Fibroblast of lung (primary cell): Measurements from ENCODE around the gene CENPU. TPM values are rescaled to one million over a fixed set of nuclear protein-coding genes. Genes with fewer than 3 reads are reported as not detected.

Source experiments
- DNase-seq, 2 donors: peaks; one replicate each; pipeline versions ENCODE4 v3.0.0 to v3.0.0-alpha.2; 2010; ENCODE audit warnings: low read depth in 2 of 2
- H2AFZ ChIP-seq: 2 replicates; pipeline ENCODE4 v1.5.1; 2012; ENCODE audit warnings: low read length, control low read depth, inconsistent platforms
- H3K27ac ChIP-seq: 2 replicates; pipeline ENCODE4 v1.5.1; 2011; ENCODE audit warnings: low read length, control low read depth; ENCODE audit not compliant: insufficient read depth
- H3K27me3 ChIP-seq: 2 replicates; pipeline ENCODE4 v1.5.1; 2011; ENCODE audit warnings: mild to moderate bottlenecking, low read length; ENCODE audit not compliant: control insufficient read depth, insufficient read depth
- H3K36me3 ChIP-seq: 2 replicates; pipeline ENCODE4 v1.5.1; 2011; ENCODE audit warnings: low read length; ENCODE audit not compliant: control insufficient read depth, insufficient read depth
- H3K4me1 ChIP-seq: 2 replicates; pipeline ENCODE4 v1.5.1; 2011; ENCODE audit warnings: low read length; ENCODE audit not compliant: control insufficient read depth, insufficient read depth; ENCODE audit errors: extremely low read depth
- H3K4me2 ChIP-seq: 2 replicates; pipeline ENCODE4 v1.5.1; 2011; ENCODE audit warnings: low read length, control low read depth; ENCODE audit not compliant: insufficient read depth; ENCODE audit errors: extremely low read depth
- H3K4me3 ChIP-seq, 4 experiments: fragments of 200-600 bp in 1 of 4; sonication (generic) in 1 of 4; replicated peaks in 1 of 4; 2 replicates each; pipeline ENCODE4 v1.5.1; 2011 to 2016; ENCODE audit warnings: low read length in 4 of 4, low read depth in 3 of 4, mild to moderate bottlenecking in 3 of 4, control low read depth in 2 of 4, inconsistent platforms in 1 of 4, mixed read lengths in 1 of 4; ENCODE audit not compliant: insufficient read depth in 1 of 4; ENCODE audit errors: control extremely low read depth in 1 of 4
- H3K79me2 ChIP-seq: 2 replicates; pipeline ENCODE4 v1.5.1; 2012; ENCODE audit warnings: mild to moderate bottlenecking, low read length, inconsistent platforms; ENCODE audit not compliant: control insufficient read depth, insufficient read depth
- H3K9ac ChIP-seq: 2 replicates; pipeline ENCODE4 v1.5.1; 2011; ENCODE audit warnings: mild to moderate bottlenecking, low read length, control low read depth; ENCODE audit not compliant: insufficient read depth
- H3K9me3 ChIP-seq: 2 replicates; pipeline ENCODE4 v1.5.1; 2012; ENCODE audit warnings: low read depth, low read length; ENCODE audit not compliant: control insufficient read depth, insufficient read depth
- H4K20me1 ChIP-seq: 2 replicates; pipeline ENCODE4 v1.5.1; 2011; ENCODE audit warnings: low read length; ENCODE audit not compliant: control insufficient read depth, insufficient read depth; ENCODE audit errors: extremely low read depth
- EZH2 ChIP-seq: IDR thresholded peaks from 2 replicates; pipeline ENCODE4 v1.5.1; 2012; ENCODE audit warnings: low read length, control low read depth, mild to moderate bottlenecking; ENCODE audit errors: missing control alignments
- polyA plus RNA-seq, 2 donors: library from polyadenylated mRNA; depleted of rRNA in 1 of 2; stranded (reverse) in 1 of 2; unstranded in 1 of 2; fragments of >200 nt; gene quantifications; 2 replicates each; pipeline ENCODE4 v1.2.1, GENCODE V29; 2011 to 2012; ENCODE audit warnings: missing spikeins in 1 of 2
- total RNA-seq: library from RNA; depleted of rRNA; stranded (reverse); fragments of >200 nt; gene quantifications from 2 replicates; pipeline ENCODE4 v1.2.1, GENCODE V29; 2014
- TF ChIP-seq, protein P1 (sequence below), 2 donors: IDR thresholded peaks in 1 of 2; conservative IDR thresholded peaks in 1 of 2; 1 replicate in 1 of 2; 2 replicates in 1 of 2; pipeline ENCODE4 v1.5.1; 2011 to 2012; ENCODE audit warnings: low read length in 2 of 2, control low read depth in 1 of 2, inconsistent platforms in 1 of 2, low read depth in 1 of 2, mild to moderate bottlenecking in 1 of 2

CENPU gene
- total and polyA plus RNA-seq, 2 donors (not counting 1 experiment from before 2014, with no cell fraction given) = 6.4 to 15.5 TPM

DNA sequence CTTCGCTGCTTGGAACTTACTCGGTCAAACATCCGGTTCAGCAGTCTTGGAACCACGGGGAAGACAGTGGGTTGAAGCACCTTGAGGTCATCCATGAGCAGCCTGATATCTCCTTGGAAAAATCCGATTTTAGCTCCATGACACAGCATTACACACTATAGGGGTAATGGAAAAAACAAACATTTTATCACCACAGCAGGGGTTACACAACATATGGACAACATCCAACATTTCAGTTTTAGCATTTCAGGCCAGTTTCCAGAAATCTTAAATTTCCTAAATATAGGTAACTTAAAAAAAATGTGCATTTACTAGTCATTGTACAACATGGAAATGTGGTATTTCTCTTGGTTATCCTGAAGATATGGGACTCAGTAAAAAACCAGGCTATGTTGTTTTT lies 34.4 kb upstream of the CENPU start:
- no peaks in the 10 kb centered on the region for H3K9me3 ChIP-seq
- no peak overlapping the region for H3K9ac ChIP-seq
- no peaks in the 10 kb centered on the region for H3K79me2 ChIP-seq
- no peak for TF ChIP-seq EZH2
- TF ChIP-seq, protein P1, sequence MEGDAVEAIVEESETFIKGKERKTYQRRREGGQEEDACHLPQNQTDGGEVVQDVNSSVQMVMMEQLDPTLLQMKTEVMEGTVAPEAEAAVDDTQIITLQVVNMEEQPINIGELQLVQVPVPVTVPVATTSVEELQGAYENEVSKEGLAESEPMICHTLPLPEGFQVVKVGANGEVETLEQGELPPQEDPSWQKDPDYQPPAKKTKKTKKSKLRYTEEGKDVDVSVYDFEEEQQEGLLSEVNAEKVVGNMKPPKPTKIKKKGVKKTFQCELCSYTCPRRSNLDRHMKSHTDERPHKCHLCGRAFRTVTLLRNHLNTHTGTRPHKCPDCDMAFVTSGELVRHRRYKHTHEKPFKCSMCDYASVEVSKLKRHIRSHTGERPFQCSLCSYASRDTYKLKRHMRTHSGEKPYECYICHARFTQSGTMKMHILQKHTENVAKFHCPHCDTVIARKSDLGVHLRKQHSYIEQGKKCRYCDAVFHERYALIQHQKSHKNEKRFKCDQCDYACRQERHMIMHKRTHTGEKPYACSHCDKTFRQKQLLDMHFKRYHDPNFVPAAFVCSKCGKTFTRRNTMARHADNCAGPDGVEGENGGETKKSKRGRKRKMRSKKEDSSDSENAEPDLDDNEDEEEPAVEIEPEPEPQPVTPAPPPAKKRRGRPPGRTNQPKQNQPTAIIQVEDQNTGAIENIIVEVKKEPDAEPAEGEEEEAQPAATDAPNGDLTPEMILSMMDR (conservative IDR thresholded peaks at IDR 0.05 in 1 of 2, IDR thresholded peaks at IDR 0.05 in 1 of 2; ENCODE audit: low read depth in 1 of 2, low read length in 2 of 2) = no peak
- no peaks in the 10 kb centered on the region for H3K4me1 ChIP-seq
- no peak overlapping the region for H3K27ac ChIP-seq
- DNase-seq = no peak
- H3K4me3 ChIP-seq = no peak overlapping the region
- no peaks in the 10 kb centered on the region for H4K20me1 ChIP-seq
- H2AFZ ChIP-seq = no peak overlapping the region
- no peak overlapping the region for H3K4me2 ChIP-seq
- H3K36me3 ChIP-seq = peaks cover 5% of the 10 kb centered on the region
- H3K27me3 ChIP-seq = no peaks in the 10 kb centered on the region

DNA sequence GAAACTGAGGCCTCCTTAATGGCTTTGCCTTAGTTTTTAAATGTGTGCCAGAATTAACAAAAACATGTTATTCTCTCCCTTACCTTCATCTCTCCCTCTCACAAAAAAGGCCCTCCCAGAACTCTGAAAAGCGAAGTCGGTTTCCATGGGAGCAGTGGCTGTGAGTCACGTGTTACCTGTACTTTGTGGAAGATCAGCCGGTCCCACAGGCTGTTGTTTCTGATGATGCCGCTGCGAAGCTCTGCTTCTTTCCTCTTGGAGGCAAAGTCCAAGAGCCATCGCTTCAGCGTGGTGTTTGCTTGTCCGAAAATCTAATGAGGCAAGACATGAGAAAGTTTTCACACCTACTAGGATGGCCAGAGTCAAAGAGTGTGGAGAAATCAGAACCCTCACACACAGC lies 32.5 kb upstream of the CENPU start:
- no peak overlapping the region for H3K4me2 ChIP-seq
- H2AFZ ChIP-seq = no peak overlapping the region
- H3K9me3 ChIP-seq = no peaks in the 10 kb centered on the region
- no peaks in the 10 kb centered on the region for H3K4me1 ChIP-seq
- DNase-seq = no peak
- TF ChIP-seq EZH2 = no peak
- TF ChIP-seq, protein P1 (conservative IDR thresholded peaks at IDR 0.05 in 1 of 2, IDR thresholded peaks at IDR 0.05 in 1 of 2; ENCODE audit: low read depth in 1 of 2, low read length in 2 of 2) = no peak
- no peaks in the 10 kb centered on the region for H3K27me3 ChIP-seq
- no peak overlapping the region for H3K9ac ChIP-seq
- no peak overlapping the region for H3K27ac ChIP-seq
- H3K36me3 ChIP-seq = peaks cover 5% of the 10 kb centered on the region
- no peaks in the 10 kb centered on the region for H4K20me1 ChIP-seq
- no peaks in the 10 kb centered on the region for H3K79me2 ChIP-seq
- H3K4me3 ChIP-seq = no peak overlapping the region

DNA sequence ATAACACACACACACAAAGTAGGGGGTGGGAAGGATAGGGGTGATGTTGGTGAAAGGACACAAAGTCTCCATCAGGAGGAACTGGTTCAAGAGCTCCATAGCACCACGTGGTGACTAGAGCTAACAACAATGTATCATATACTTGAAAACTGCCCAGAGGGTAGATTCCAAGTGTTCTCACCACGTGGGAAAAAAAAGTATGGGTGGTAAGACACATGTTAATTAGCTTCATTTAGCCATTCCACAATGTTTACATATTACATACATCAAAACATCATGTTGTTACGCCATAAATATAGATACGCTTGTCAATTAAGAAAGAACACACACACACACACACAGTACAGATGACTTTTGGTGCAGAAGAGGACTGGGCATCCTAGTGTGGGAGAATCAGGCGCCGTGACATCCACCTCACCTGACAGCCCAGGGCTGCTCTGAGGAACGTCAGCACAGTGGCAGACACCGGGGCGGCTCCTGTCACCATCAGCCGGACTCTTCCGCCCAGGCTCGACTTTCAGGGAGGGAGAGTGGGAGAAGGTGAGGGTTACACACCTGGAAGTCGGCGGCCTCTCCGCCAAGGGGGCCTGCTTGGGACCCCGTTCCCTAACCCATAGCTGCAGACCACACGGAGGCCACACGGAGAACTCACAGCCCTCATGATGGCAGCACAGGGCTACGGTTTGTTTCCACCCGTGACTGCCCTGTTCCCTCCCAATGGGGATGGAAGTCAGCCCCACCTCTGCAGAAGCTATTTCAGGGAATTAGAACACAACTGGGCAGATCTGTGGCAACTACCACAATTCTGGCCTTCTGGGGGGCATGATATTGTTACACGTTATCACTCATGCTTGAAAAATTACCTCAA lies 31.8 kb upstream of the CENPU start:
- Histone ChIP-seq H3K27me3 (no peaks in the 10 kb centered on the region), H3K9me3 (no peaks in the 10 kb centered on the region), H3K9ac (no peak overlapping the region), H3K79me2 (no peaks in the 10 kb centered on the region), H2AFZ (no peak overlapping the region), H3K4me1 (no peaks in the 10 kb centered on the region), H3K27ac (no peak overlapping the region), H3K4me2 (no peak overlapping the region), H3K4me3 (no peak overlapping the region), H3K36me3 (peaks cover 5% of the 10 kb centered on the region), H4K20me1 (no peaks in the 10 kb centered on the region)
- no peak for DNase-seq
- TF ChIP-seq EZH2 = no peak
- TF ChIP-seq, protein P1 (conservative IDR thresholded peaks at IDR 0.05 in 1 of 2, IDR thresholded peaks at IDR 0.05 in 1 of 2; ENCODE audit: low read depth in 1 of 2, low read length in 2 of 2) = no peak
